HG02623 (cell line): ENCODE measurements around the gene FOXP1.

Experiments used
- ATAC-seq: cut with Tn5 transposase; IDR thresholded peaks from one replicate; pipeline ENCODE4 v1.9.1; 2021; ENCODE audit warnings: moderate library complexity; ENCODE audit not compliant: unreplicated experiment

The FOXP1 gene

DNA sequence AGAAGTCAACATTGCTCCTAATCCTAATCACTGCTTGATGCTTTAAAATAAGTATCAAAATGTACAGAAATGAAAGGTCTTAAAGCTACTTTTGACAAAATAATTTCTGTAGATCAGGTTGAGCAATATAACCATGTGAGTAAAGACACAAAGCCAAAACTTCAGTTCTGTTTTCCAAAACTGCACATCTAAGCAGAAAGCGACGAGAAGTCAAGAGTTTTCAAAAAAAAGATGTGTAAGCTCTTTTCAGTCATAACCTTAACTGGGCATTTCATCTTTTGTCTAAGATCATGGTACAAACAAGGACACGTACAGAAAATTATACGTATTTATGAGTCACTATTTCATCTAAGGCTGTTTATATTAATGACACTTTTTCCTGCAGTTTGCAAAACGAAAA lies 608.8 kb downstream of the FOXP1 start:
- ATAC-seq, result no peak

DNA sequence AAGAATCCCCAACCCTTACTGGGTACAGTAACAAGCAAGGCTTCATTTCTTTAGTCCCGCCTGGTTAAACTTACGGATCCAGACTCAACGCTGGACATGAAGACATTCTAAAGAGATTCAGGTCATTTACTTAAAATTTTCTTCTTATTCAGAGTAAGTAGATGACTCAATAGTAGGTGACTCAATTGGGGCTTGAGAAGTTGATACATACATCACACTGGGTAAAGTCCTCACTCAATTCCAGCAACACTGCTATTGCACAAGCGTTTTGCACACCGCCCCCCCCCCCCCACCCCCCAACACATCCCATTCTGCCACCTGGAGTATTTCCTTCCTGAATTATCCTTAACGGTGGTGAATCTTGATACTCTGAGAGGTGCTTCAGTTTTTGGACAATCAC lies 610.0 kb downstream of the FOXP1 start:
- no peak for ATAC-seq

DNA sequence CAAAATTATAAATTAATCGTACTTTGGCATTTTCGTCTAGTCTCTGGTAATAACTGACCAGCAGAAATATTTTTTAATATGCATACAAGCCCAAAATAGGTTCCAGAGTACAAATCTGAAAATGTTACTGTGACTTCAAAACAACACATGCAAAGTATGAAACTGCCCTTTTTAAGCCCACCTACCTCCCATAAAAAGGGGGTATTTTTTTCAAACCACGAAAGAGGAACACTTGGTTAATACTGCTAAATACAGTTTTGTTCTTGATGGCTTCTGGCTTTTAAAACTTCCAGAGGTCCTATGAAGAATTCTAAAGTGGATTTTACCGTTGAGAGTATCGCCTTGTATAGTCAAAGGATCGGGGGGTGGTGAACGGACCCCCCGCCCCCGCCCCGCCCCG lies 610.7 kb downstream of the FOXP1 start:
- no peak for ATAC-seq

DNA sequence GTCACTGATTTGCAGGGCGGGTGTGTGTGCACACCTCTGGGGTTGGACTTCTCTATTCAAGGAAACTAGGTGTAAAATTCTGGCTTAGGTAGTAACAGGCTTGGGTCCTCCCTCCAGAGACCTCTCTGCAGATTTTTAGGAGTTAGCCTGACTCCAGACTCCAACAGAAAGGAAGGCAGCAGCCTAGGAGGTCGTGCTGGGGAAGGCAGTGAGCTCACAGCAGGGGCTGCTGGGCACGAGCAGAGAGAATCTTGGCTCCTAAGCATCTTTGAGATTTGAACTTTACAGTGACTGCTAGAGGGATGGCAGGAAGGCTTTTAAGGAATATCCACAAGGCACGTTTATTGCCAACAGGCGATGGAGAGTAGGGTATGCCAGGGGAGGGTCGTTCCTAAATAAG lies 612.6 kb downstream of the FOXP1 start:
- ATAC-seq, result no peak

DNA sequence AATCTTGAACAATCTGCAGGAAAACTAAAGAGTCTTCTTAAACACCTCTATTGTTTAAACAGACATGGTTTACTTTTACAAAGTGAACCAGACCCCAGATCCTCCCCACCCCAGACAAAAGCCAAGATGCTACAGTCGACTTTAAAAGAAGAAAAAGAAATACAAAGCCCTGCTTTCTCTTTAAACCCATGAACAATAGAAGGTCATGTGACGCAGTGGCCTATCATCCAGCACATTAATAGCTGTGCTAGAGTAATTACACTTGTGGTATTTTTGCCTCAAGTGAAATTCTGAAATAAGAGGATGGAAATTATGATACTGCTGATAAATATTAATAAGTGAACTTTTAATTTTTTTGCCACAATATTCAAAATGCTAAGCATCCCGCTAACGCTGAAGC lies 613.4 kb downstream of the FOXP1 start:
- ATAC-seq, result no peak

DNA sequence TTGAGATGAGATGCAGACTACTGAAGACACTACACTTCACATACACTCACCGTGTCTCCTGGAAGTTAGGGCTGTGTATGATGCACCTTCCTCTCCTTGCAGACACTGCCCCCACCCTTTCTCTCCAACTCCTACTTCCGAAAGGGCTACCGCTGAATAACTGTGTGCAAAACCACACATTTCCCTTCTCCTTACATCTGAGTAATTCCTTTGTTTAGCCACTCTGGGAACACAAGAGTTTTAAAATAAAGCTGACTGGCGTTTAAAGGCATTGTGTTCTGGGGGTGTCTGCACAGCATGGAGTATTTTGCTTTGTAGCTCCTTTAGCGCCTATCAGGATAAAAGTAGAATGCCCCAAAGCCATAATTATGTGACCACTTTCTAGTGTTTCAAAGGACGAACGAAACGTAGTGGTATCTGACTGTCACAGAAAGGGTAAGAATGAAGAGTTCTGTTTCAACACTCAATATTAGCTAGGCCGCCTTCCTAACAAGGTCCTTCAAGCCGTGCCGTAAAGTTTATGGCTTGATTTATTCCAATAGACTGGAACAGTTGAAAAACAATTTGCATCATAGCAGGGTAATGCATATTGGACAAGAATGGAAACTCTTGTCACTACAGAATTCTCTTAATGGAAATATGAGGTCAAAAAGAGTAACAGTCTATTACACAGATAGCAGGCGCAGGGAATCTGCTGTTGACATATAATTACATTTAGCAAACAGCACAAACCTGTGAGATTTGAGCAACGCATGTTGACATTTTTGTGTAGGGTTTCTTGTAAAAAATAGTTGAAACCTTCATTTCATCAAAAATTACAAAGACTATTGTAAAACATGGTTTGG lies 619.9 kb downstream of the FOXP1 start:
- no peak for ATAC-seq

DNA sequence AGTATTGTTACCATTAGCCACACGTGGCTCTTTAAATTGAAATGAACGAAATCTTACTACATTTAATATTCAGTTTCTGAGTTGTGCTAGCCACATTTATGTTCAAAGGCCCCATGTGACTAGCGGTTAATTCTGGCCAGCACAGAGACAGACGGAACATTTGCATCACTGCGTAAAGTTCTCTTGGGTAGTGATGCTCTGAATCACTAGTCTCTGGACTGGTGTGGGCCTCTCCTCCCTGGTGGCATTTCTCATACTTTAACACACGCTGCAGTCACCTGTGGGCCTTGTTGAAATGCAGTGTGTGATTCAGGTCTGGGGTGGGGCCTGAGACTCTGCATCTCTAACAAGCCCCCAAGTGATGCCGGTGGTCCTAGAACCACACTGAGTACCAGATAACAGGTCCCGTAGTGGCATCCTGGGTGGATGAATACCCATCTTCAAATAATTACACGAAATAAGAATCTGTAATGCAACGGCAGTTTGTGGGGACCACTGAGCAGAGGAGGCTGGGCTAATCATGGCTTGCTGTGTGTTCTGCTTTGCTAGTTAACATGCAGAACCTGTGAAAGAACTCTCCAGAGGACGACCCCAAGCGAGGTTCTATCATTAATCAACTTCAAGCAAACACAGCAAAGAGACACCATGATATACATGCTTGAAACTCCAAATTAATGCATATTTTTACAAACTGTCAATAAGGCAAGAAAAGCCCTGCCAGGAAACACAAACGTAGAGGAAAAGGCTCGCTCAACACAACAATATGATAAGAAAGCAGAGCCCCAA lies 623.8 kb downstream of the FOXP1 start:
- no peak for ATAC-seq

DNA sequence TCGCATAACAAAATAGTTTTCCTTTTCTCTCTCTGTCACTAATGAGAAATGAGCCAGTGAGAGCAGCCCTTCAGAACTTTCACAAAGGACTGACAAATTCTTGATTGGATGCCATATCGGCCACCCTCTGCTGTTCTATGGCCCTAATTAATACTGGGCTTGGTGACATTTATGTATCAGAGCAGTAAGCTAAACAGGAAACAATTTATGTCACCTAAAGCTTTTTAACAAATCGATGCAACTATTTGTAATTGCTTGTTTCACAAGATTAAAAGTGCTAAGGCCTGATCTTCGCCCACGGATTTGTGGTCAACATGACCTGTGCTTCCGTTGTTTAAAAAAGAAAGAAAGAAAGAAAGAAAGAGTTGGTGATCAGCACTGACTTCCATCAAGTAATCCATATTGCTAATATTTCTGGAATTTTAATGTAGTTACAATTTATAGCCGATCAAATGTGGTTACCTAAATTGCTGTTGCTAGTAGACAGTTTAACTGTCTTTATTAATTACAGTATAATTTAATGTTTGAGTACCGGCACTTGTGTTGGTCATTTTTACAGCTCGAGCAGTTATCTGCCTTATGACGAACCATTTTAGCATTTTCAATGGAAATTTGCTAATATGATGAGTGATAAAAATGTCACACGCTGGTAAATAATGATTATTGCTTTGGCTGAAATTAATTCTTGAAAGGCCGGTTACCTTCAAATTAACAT lies 631.3 kb downstream of the FOXP1 start:
- ATAC-seq, result no peak

DNA sequence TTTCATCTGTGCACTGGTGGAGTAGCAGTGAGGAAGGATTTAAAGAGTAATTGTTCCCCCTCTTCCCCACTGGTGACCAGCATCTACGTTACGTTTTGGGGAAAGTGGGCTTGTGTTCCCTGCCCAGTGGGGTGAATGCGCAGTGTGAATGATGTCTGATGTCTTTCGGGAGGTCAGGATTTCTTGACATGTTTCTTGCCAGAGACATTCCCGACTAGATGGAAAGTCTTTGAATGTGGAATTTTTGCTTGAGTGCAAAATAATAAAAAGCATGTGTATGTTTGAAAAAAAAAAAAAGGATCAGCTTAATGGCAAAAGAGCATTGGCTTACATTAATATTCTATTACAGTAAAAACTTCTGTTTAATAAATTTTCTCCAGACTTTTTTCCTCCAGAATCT lies 632.2 kb downstream of the FOXP1 start:
- ATAC-seq, result no peak

DNA sequence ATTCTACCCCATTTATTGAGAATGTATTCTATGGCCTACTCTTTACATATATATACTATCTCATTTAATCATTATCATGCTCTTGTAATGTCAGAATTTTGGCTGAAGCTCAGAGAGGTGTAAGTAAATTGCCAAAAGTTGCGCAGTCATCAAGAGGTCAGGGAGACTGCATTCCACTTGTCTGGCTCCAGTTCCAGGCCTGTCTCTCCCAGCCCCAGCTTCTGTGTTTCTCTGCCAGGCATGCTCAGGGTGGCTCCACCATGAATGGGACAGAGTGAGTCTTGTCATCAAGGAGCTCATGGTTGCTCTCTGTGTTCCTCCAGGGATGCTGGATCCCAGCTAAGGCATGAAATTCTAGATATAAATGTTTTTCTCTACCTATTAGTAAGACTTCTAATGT lies 635.9 kb downstream of the FOXP1 start:
- no peak for ATAC-seq

DNA sequence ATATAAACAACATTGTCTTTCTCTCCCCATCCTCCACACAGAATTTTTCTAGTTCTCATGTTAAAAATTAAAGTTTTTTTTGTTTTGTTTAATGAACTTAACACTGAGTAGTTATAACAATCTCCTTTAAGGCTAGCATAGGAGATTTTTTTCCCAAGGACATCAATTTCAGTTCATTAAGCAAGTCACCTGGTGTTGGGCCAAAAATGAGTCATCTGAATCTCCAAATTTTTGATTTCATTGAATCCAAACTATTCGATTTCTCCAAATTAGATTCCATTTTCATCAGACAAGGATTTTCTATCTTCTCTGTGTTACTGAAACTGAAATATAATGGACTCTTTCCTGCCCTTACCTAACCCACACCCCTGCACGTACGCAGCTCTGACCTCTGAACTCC lies 639.6 kb downstream of the FOXP1 start:
- no peak for ATAC-seq

DNA sequence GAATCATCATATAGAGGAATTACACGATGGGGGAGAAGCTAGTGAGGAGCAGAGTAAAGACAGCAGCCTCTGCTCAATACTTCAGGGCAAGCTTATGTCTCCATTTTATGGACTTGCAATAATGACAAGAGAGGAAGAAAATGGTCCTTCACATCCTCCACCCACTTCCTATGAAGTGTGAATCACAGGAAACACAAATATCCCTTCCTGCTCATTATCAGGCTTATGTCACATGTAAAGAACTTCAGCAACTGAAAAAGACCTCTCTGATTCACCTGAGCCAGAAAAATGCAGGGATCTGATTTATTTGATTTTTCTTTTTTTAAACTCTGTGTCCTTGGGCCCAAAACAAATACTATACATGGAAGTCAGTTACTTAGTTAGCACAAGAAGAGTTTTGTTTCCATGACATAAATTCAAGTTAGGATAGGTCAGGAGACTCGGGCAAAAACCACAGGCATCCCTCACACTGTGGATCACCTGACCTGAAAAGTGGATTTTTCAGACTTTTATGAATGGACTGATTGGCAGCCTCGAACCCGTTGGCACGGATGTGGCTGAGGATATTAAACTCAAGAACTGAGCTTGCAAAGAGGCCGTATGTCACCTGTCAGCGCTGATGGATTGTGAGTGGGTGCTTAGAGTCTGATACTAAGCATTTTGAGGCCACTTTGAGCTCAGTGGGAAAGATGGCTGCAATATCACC lies 650.3 kb downstream of the FOXP1 start:
- no peak for ATAC-seq

DNA sequence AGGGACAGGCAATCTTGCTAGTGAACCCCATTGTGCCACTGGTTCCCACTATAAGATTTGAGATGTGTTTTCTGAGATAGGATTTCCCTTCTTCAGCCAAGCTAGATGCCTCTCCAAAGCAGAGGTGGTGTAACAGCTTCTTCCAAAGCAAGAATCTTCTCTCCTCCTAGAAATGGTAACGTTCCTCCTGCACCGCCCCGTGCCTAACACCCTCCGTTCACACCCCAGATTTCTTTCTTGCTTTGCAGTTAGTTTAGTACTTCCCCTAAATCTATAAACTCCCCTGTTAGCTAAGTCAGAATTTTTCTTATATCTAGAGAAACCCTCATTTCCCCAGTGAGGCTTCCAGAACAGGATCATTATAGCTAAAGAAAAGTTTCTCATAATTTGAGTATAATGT lies 653.5 kb downstream of the FOXP1 start:
- ATAC-seq, result no peak

DNA sequence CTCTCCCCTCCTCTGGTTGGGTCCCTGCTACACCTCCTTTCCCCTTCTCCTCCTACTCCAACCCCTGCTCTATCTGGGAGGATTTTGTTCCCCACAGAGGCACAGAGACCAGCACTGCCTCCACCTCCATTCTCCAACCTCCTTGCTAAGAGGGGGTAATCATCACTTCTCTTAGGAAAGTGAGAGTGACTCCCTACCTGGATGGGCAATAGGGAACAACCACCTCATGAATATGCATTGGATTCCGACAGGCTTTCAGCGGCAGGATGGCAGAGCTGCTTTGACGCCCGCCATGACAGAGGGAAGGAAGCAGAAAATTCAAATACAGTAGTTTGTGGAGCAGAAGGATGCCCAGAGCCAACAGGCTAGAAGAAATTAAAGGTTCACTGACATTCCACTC lies 656.3 kb downstream of the FOXP1 start:
- ATAC-seq, result no peak

DNA sequence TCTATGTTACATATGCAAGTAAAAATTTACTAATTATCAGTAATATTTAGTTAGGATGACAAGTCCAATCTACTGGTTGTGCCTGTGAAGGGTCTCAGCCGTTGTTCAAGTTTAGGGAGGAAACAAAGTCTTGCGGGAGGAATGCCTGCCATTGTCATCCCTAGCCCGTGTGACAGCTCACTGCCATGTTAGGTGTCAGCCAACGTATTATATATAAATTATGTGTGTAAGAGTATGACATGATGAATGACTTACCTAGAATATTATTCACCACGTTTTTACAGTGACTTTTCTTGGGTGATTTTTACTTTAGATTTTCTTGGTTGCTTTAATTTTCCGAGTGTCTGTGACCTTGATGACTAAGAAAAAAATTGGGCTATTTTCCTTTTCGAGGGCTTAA lies 656.7 kb downstream of the FOXP1 start:
- ATAC-seq, result no peak

DNA sequence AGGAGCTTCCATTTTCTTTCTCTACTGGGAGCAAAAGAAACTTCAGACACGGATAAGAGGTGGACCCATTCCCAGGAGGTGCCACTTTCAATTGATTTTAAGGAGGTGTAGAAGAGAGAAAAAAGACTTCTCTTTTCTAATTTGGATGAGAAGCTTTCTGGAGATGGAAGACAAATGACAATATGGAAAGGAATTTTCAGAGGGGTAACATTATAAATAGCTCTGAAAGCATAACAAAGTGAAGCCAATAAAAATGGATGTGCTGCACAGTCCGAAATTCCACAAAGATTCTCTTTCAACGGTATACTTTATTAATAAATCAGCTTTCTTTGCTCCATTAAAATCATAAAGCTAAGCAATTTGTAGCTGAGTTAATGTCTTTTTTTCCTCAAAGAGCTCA lies 663.9 kb downstream of the FOXP1 start:
- no peak for ATAC-seq

DNA sequence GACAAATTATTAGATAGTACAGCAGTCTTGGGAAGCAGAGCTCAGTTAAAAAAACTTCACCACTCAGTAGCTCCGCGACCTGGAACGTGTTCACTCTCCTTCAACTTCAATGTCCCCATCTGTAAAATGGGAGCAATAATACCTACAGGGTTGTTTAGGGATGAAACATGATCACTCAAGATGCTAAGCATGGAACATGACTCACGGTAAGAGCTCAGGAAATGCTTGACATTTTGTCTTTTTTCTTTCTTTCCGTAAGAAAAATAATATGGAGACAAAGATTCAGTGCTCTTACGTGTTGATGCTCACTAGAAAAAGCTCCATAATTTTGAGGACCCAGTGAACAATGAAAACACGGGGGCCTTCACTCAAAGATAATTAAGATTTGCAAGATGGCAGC lies 664.4 kb downstream of the FOXP1 start:
- no peak for ATAC-seq

DNA sequence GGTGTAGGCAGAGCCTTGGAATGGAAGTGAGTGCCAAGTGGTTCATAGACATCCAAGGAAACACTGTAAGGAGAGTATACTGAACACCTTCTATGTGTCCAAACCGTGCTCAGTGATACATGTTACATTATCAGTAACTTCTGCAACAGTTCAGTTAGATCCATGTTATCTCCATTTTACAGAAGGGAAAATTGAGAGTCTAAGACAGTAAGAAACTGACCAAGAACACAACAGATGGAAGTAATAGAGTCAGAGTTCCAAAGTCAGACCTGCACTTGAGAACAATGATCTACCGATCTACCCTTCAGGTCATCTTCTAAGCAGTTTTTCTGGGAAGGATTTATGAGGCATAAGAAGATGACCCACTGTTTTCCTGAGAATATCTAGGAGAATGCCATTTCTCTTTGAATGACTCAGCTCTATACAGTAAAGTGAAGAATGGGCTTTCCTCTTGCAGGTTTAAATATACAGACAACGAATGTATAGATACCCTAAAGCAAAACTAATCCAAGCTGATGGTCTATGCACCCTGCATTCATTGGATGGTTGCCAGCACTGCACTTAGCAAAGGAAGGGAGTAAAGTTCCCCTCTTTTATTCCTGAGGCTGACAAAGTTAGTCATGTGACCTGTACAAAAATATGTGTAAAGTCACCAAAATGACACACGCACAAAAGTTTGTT lies 667.0 kb downstream of the FOXP1 start:
- ATAC-seq, result no peak

DNA sequence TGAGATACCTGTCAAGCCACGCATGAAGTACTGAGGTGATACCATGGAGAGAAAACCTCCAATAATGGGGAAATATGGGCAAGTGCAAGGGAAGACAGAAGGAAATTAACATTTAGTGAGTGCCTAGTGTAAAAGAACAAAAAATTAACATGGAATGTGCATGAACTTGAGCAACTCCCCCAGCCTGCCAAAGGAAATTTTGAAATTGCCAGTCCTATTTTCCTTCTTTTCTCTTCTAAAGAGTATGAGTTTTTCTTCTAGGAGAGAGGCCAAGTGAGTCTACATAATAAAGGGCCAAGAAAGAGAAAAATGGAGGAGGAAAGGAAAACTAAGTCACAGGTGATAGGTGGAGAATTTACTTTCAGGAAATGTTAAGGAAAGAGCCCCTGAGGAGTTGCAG lies 668.7 kb downstream of the FOXP1 start:
- ATAC-seq, result no peak

DNA sequence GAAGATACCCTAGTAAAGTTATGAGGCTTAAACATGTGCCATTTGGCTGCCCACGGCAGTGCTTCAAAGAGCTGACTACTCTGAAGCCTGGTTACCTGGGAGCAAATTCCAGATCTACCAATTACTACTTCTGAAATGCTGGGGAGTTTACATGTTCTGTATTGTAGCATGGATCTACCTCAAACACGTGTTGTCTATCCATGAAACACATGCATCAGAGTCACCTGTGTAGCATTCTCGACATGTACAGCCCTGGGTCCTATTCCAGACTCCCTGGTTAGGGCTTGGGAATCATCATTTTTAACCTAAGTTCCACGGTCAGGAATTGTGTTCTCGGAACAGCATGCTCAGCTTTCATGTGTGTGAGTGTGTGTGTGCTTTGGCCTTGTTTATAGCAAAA lies 671.8 kb downstream of the FOXP1 start:
- no peak for ATAC-seq

DNA sequence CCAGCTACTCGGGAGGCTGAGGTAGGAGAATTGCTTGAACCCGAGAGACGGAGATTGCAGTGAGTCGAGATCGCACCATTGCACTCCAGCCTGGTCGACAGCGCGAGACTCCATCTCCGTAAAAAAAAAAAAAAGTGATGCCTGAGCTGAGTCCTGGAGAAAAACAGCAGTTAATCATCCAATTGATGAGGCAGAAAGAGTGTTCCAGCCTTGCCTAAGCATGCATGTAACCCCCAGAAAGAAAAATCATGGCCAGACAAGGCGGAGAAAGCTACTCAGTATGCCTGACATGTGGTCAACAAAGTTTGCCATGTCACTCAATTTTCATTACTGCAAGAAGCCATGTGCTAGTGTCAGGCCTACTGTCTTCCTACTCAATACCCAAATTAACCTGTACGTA lies 678.0 kb downstream of the FOXP1 start:
- no peak for ATAC-seq
